GM12801 (cell line): Measurements from ENCODE around the gene SORCS2.

ENCODE experiments used
- CTCF ChIP-seq: IDR thresholded peaks from one replicate; pipeline ENCODE4 v1.5.1; 2011; ENCODE audit warnings: control low read depth; ENCODE audit not compliant: insufficient read length; ENCODE audit errors: extremely low read depth

The SORCS2 gene

GRCh38 chr4:7628432-7628831 is 436.1 kb downstream of the SORCS2 start:
- TF ChIP-seq CTCF: no peak

GRCh38 chr4:7629501-7630254 is 437.3 kb downstream of the SORCS2 start:
- no peak for TF ChIP-seq CTCF

GRCh38 chr4:7630568-7631287 is 438.4 kb downstream of the SORCS2 start:
- no peak for TF ChIP-seq CTCF

- TF ChIP-seq CTCF: no peak
Measured at GRCh38 chr4:7631288-7632014, 439.1 kb downstream of the SORCS2 start.

- TF ChIP-seq CTCF: no peak
Measured at GRCh38 chr4:7632341-7632740, 440.0 kb downstream of the SORCS2 start.

GRCh38 chr4:7632971-7633370 is 440.6 kb downstream of the SORCS2 start:
- no peak for TF ChIP-seq CTCF

- TF ChIP-seq CTCF: no peak
Measured at GRCh38 chr4:7634661-7635251, 442.4 kb downstream of the SORCS2 start.
